ENCODE data around the gene PRR20G. TPM values are rescaled to one million over a fixed set of nuclear protein-coding genes. Genes with fewer than 3 reads are reported as not detected.

The PRR20G gene
- total RNA-seq, 2 experiments from 2014 or later, result not detected

Other genes starting within 250 kb of the PRR20G start
- not detected for gene PRR23E, start 94.9 kb downstream of the PRR20G start, total RNA-seq